Gastroesophageal sphincter (tissue), 4 donors: Measurements from ENCODE around the gene VPS37C. TPM values are rescaled to one million over a fixed set of nuclear protein-coding genes. Genes with fewer than 3 reads are reported as not detected.

Experiments used
- ATAC-seq: fragments of 150-250 bp; one replicate; pipeline ENCODE4 v1.9.1; 2016; ENCODE audit warnings: mild to moderate bottlenecking, moderate library complexity
- H3K27ac ChIP-seq, 4 donors: fragments of 200-600 bp; sonication (generic) in 3 of 4; 1 replicate in 3 of 4; 2 replicates in 1 of 4; pipeline ENCODE4 v1.5.1; 2016 to 2019
- H3K27me3 ChIP-seq: fragments of 200-600 bp; sonication (generic); one replicate; pipeline ENCODE4 v1.5.1; 2019
- H3K36me3 ChIP-seq, 2 donors: fragments of 200-600 bp; sonication (generic); one replicate each; pipeline ENCODE4 v1.5.1; 2019; ENCODE audit warnings: control low read depth in 1 of 2
- H3K4me1 ChIP-seq, 3 donors: fragments of 200-600 bp; sonication (generic); 1 replicate in 2 of 3; 2 replicates in 1 of 3; pipeline ENCODE4 v1.5.1; 2016 to 2019; ENCODE audit warnings: control low read depth in 2 of 3
- H3K4me3 ChIP-seq, 2 donors: fragments of 200-600 bp; sonication (generic); one replicate each; pipeline ENCODE4 v1.5.1; 2019; ENCODE audit warnings: mild to moderate bottlenecking in 1 of 2, moderate library complexity in 1 of 2
- H3K9me3 ChIP-seq, 3 donors: fragments of 200-600 bp; sonication (generic); one replicate each; pipeline ENCODE4 v1.5.1; 2017 to 2019; ENCODE audit warnings: control low read depth in 2 of 3
- EP300 ChIP-seq: sonication (generic); formaldehyde crosslinking; IDR thresholded peaks from one replicate; pipeline ENCODE4 v1.6.1; 2017; ENCODE audit warnings: antibody characterized with exemption, mild to moderate bottlenecking
- POLR2A ChIP-seq, 2 donors: fragments of 450-650 bp; IDR thresholded peaks; one replicate each; pipeline ENCODE4 v1.6.1; 2017; ENCODE audit warnings: antibody characterized with exemption in 2 of 2, mild to moderate bottlenecking in 2 of 2, moderate library complexity in 1 of 2
- POLR2AphosphoS5 ChIP-seq: sonication (generic); formaldehyde crosslinking; IDR thresholded peaks from one replicate; pipeline ENCODE4 v1.6.1; 2017; ENCODE audit warnings: antibody characterized with exemption
- WGBS, 2 donors: methylation state at CpG; one replicate each; pipeline ENCODE4 v1.1.5; 2018; ENCODE audit warnings: low coverage in 1 of 2; 5-methylcytosine and 5-hydroxymethylcytosine counted together
- total RNA-seq, 4 donors: library from RNA; depleted of rRNA; stranded (reverse); fragments of >200 nt; gene quantifications; one replicate each; pipeline ENCODE4 v1.1.0, GENCODE V29; 2016
- TF ChIP-seq, protein P1 (sequence below), 4 experiments: fragments of 200-600 bp in 2 of 4; fragments of 450-650 bp in 2 of 4; sonication (generic) in 1 of 4; IDR thresholded peaks; one replicate each; pipeline ENCODE4 v1.5.1; 2017 to 2019; ENCODE audit warnings: antibody characterized with exemption in 4 of 4, mild to moderate bottlenecking in 2 of 4, moderate library complexity in 2 of 4

VPS37C gene
- total RNA-seq, 4 donors from 2014 or later, result 19.1 to 41.9 (median 25.5) TPM

DNA sequence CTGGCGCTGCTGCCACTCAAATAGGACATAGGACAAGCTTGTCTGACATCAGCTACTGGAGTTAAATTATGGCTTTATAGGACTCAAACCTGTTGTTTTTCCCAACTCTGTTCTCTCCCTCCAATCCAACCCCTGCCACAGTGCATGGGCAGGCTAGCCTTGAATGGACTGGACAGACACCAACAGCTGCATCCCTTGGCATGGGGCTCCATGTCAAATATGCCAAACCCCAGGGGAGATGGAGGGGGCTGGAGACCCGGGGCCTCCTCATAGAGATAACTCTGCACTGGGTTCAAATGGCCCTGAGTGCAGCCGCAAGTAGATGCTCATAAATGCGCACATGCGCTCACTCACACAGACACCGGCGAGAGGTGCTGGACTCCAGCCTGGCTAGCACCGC, 30.0 kb downstream of the VPS37C start:
- H3K9me3 ChIP-seq, result no peaks in the 10 kb centered on the region
- H3K27ac ChIP-seq, result peak overlapping the region in 3 of 4 donors; percentile 73 to 77 (median 74)
- peaks cover 0 to 27% (median 8%) of the 10 kb centered on the region in 3 donors for H3K4me1 ChIP-seq
- TF ChIP-seq, protein P1, sequence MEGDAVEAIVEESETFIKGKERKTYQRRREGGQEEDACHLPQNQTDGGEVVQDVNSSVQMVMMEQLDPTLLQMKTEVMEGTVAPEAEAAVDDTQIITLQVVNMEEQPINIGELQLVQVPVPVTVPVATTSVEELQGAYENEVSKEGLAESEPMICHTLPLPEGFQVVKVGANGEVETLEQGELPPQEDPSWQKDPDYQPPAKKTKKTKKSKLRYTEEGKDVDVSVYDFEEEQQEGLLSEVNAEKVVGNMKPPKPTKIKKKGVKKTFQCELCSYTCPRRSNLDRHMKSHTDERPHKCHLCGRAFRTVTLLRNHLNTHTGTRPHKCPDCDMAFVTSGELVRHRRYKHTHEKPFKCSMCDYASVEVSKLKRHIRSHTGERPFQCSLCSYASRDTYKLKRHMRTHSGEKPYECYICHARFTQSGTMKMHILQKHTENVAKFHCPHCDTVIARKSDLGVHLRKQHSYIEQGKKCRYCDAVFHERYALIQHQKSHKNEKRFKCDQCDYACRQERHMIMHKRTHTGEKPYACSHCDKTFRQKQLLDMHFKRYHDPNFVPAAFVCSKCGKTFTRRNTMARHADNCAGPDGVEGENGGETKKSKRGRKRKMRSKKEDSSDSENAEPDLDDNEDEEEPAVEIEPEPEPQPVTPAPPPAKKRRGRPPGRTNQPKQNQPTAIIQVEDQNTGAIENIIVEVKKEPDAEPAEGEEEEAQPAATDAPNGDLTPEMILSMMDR (IDR thresholded peaks at IDR 0.05), result no peak
- H3K4me3 ChIP-seq, result no peak overlapping the region
- H3K27me3 ChIP-seq, result no peaks in the 10 kb centered on the region
- ATAC-seq, result no peak
- WGBS, 2 donors, result 100% methylated on average over 1 of the region's 8 CpGs; no CpG with 5 or more reads in 1 of the 2 donors
- peaks cover 0 to 50% of the 10 kb centered on the region in 2 donors for H3K36me3 ChIP-seq

DNA sequence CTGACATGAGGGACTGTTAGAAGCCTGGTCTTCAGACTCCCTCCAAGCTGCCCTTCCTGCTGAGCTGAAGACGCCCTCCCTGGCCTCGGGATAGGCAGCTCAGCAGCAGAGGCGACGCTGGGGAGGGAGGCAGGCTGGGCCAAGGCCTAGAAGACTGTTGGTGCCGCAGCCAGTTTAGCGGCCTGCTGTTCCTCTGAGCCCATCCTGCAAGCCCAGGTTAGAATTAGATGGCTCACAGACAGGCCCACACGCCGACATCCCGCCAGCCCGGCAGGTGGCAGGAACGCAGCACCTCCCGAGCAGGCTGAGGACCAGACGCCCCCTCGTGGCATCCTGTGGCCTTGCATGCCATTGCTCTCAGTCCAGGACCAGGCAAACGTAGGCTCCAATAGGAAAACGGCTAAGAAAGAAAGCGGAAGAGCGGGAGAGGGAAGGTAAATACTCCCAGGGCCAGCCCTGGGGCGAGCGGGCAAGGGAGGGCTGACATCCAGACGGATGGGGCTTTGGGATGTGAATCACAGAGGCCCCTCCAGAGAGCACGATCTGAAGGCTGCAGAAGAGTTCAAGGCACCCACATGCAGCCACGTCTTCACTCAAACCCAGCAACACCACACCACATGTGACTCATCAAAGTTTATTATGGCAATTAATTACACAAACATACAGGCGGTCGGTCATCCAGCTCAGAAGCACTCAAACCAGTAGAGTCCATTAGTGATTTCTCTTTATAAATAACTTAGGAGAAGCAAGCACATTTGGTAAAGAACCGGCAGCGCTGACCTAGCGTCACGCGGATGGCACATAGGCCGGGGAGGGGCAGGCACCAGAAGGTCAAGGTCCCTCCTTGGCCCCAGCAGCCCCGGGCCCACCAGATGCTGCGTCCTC, 31.3 kb downstream of the VPS37C start:
- Histone ChIP-seq H3K36me3 (peaks cover 0 to 46% of the 10 kb centered on the region in 2 donors), H3K4me1 (peaks cover 0 to 34% (median 8%) of the 10 kb centered on the region in 3 donors), H3K27me3 (no peaks in the 10 kb centered on the region), H3K9me3 (no peaks in the 10 kb centered on the region), H3K4me3 (peak overlapping the region in 1 of 2 donors; percentile 39), H3K27ac (peak overlapping the region in 3 of 4 donors; percentile 73 to 77 (median 74))
- no peak for TF ChIP-seq EP300
- peak; percentile 37 for TF ChIP-seq POLR2AphosphoS5
- TF ChIP-seq, protein P1 (IDR thresholded peaks at IDR 0.05), result peak in 3 of 4 experiments; percentile 99 to 100 (median 99)
- WGBS, 2 donors, result 17% methylated on average over 22 of the region's 33 CpGs; no CpG with 5 or more reads in 1 of the 2 donors
- peak; percentile 87 for ATAC-seq

DNA sequence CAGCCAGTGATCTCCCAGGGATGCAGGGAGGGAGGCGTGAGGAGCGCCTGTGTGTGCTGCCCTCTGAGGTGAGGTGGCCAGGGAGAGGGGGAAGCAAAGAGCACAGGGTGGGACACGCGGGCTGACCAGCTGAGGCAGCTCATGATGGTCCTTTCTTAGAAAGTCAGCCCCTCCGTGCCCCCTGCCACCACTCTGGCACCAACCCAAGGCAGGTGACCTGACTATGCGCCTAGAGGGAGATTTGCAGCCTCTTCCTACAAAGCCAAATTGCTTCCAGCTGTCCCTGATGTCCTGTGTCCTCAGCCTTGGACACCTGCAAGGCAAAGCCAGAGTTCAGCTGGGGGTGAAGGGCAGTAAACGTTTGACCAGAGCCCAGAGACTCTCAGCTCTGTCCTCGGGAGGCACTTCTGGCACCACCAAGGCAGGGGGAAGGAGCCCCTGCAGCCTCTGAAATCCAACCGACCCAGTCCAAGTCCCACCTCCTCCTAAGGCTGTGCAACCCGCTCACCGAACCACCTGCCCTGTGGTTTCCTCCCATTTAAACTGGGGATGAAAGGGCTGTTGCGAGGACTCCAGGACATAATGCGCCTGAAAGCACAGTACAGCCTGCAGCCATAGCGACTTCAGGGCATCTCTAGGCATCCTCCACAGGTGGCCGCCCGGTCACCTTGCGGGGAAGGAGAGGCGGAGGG, 32.1 kb downstream of the VPS37C start:
- Histone ChIP-seq H3K4me1 (peaks cover 0 to 31% (median 8%) of the 10 kb centered on the region in 3 donors), H3K9me3 (no peaks in the 10 kb centered on the region), H3K27me3 (no peaks in the 10 kb centered on the region), H3K4me3 (no peak overlapping the region), H3K36me3 (peaks cover 0 to 38% of the 10 kb centered on the region in 2 donors), H3K27ac (peak overlapping the region in 1 of 4 donors; percentile 77)
- ATAC-seq, result no peak
- TF ChIP-seq, protein P1 (IDR thresholded peaks at IDR 0.05), result no peak
- no peak for TF ChIP-seq EP300
- 63% methylated on average over 5 of the region's 18 CpGs; no CpG with 5 or more reads in 1 of the 2 donors for WGBS, 2 donors

DNA sequence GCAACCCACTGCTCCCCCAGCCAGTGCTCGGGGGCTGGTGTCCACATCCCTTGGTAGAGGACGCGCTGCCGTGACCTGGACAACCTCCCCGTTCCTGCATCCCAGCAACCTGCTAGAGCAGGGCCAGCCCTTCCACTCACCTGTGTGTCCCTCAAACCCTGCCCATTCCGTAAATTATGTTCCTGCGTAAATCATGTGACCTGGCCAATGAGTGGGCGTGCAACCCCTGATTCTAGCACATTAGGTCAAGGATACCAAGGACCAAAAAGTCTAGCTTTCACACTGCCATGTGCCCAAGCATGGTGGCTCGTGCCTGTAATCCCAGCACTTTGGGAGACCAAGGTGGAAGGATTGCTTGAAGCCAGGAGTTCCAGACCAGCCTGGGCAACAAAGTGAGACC, 33.2 kb downstream of the VPS37C start:
- H3K4me1 ChIP-seq, result peaks cover 0 to 31% (median 8%) of the 10 kb centered on the region in 3 donors
- WGBS, 2 donors, result 79 to 80% methylated on average over 4 to 5 of the region's 9 CpGs

More for the DNA sequence above, 33.2 kb downstream of the VPS37C start:
- no peak for ATAC-seq
- peaks cover 0 to 27% of the 10 kb centered on the region in 2 donors for H3K36me3 ChIP-seq
- no peaks in the 10 kb centered on the region for H3K9me3 ChIP-seq
- H3K27ac ChIP-seq, result no peak overlapping the region
- no peak overlapping the region for H3K4me3 ChIP-seq
- TF ChIP-seq, protein P1 (IDR thresholded peaks at IDR 0.05), result no peak
- TF ChIP-seq POLR2A (IDR thresholded peaks at IDR 0.05) (no peak), POLR2AphosphoS5 (no peak), EP300 (no peak)
- H3K27me3 ChIP-seq, result no peaks in the 10 kb centered on the region
